ENCODE data around the gene NOTCH2NLA. TPM values are rescaled to one million over a fixed set of nuclear protein-coding genes. Genes with fewer than 3 reads are reported as not detected.
"Not testable (repeated sequence)": the region's sequence is repeated elsewhere in the genome, so short reads cannot be mapped to it uniquely, and the experiment has no call there.

NOTCH2NLA gene
- total and polyA plus RNA-seq, 5 donors from 2014 or later, result 9.7 to 39.3 (median 21.6) TPM

DNA sequence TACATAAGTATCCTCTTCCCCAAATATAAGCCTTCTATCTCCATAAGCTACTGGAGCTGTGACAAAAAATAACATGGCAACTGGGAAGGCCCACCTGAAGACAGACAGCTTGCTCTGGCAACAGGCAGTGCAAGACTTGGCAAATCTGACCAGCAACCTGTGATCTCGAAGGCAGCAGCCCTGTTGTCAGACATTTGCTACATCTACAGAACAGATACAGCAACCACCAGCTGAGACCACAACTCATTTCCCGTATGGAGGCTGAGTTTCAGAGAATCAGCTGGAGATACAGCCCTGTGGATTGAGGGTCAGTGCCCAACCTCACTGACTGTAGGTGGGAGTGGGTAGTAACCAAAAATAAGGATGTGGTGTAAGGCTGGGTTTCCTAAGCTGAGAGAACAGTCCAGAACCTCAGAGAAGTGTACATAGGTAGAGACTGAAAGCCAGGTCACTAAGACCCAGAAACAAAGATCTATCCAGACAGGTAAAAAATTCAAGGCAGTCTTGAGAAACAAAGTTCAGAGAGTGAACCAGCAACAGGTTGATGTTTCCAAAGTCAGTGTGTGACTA lies 37.4 kb upstream of the NOTCH2NLA start:
- H3K4me3 Mint-ChIP-seq; H3K36me3 ChIP-seq (ENCODE audit: control insufficient read depth, insufficient read depth, low read length); DNase-seq; H3K27me3 Mint-ChIP-seq; H3K4me1 ChIP-seq (ENCODE audit: control insufficient read depth, insufficient read depth, low read length, poor library complexity, severe bottlenecking); H3K27ac Mint-ChIP-seq; H3K9me3 Mint-ChIP-seq; H3K9me3 ChIP-seq (ENCODE audit: control insufficient read depth in 2 of 2, low read length in 2 of 2); H3K27me3 ChIP-seq (ENCODE audit: control insufficient read depth, insufficient read depth, low read length); H3K4me1 Mint-ChIP-seq; H3K4me3 ChIP-seq (ENCODE audit: low read depth, low read length); H3K36me3 Mint-ChIP-seq; H3K27ac ChIP-seq (ENCODE audit: insufficient read depth, low read length, poor library complexity, severe bottlenecking): not testable (repeated sequence)
- ATAC-seq (ENCODE audit: low read depth in 2 of 2), result peak in 1 of 2 donors; percentile 36

DNA sequence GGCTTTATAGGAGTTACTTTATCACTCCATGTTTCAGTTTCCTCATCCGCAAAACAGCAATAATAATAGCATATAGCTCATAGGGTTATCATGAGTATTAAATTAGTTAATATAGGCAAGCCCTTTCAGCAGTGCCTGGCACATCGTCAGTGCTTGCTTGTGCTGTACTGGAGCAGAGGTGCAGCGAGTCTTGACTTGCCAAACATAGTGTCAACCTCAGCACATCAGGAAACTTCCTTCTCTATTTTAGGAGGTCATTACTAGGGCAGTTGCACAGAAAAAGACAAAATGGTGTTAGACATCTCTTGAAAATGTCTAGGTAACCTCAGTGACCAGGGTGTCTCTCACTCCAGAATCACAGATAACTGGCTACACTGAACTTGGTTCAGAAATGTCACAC lies 35.9 kb upstream of the NOTCH2NLA start:
- not testable (repeated sequence) for H3K4me1 Mint-ChIP-seq; H3K9me3 ChIP-seq (ENCODE audit: control insufficient read depth in 2 of 2, low read length in 2 of 2); H3K4me3 Mint-ChIP-seq; ATAC-seq (ENCODE audit: low read depth in 2 of 2); DNase-seq; H3K9me3 Mint-ChIP-seq; H3K27ac ChIP-seq (ENCODE audit: insufficient read depth, low read length, poor library complexity, severe bottlenecking); H3K27me3 ChIP-seq (ENCODE audit: control insufficient read depth, insufficient read depth, low read length); H3K27me3 Mint-ChIP-seq; H3K4me1 ChIP-seq (ENCODE audit: control insufficient read depth, insufficient read depth, low read length, poor library complexity, severe bottlenecking); H3K36me3 ChIP-seq (ENCODE audit: control insufficient read depth, insufficient read depth, low read length); H3K27ac Mint-ChIP-seq; H3K36me3 Mint-ChIP-seq; H3K4me3 ChIP-seq (ENCODE audit: low read depth, low read length)

DNA sequence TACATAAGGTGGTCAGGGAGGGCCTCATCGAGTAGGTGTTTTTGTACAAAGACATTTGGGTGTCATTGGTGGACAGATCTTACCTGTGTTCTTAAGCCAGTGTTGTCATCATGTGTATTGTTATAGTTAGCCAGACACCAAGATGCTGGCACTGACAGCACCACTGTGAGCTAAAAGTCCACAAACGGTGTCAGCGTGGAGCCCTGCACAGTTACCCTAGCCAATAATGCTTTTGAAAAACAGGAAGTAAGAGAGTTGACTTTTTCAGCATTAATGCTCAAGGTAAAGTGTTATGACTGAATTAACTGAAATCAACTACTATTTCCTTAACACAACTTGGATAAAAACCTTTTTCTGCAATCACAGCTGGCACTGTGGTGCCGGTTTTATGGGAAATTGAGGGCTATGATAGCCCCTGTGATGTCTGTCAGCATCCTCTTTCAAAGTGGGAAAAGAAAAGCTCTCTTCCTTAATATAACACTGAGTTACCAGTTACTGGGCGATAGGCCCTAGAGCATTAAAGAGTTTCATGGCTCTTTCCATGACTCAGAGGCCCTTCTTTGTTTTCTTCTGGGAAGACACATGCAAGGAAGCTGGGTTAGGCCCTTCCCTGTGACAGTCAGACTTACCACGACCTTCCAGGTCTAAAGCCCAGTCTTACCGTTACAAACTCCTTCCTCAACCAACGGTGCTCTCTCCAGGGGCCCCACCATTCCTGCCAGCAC lies 31.3 kb upstream of the NOTCH2NLA start:
- not testable (repeated sequence) for H3K27ac Mint-ChIP-seq; H3K4me3 Mint-ChIP-seq; H3K9me3 ChIP-seq (ENCODE audit: control insufficient read depth in 2 of 2, low read length in 2 of 2); H3K4me1 Mint-ChIP-seq; H3K27me3 ChIP-seq (ENCODE audit: control insufficient read depth, insufficient read depth, low read length); H3K27me3 Mint-ChIP-seq; H3K36me3 Mint-ChIP-seq; H3K27ac ChIP-seq (ENCODE audit: insufficient read depth, low read length, poor library complexity, severe bottlenecking); DNase-seq; H3K36me3 ChIP-seq (ENCODE audit: control insufficient read depth, insufficient read depth, low read length); H3K9me3 Mint-ChIP-seq; H3K4me1 ChIP-seq (ENCODE audit: control insufficient read depth, insufficient read depth, low read length, poor library complexity, severe bottlenecking); H3K4me3 ChIP-seq (ENCODE audit: low read depth, low read length)
- peak; percentile 83 to 88 for ATAC-seq (ENCODE audit: low read depth in 2 of 2)

DNA sequence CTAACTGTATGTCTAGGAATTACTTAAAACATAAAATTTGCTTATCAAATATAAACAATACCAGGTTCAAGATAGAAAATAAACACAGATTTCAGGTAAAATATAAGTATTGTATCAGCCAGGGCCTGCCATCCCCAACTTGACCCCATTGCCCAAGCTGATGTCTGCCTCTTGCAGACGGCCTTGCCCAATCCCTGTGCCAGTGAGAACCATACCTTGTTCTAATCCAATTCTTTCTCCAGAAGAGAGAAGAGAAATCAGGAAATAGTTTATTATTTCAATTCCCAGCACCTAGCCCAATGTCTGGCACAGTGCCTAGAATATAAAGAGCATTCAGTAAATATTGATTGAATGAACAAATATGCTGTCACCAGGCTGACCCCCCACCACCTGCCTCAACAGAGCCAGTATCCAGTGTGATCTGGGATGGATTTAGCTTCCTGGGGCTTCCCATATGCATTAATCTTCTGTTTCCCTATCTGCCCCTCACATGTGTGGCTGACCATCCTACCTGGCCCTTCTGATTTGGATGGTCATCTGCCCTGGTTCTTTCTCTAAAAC lies 29.3 kb upstream of the NOTCH2NLA start:
- H3K36me3 ChIP-seq (ENCODE audit: control insufficient read depth, insufficient read depth, low read length); DNase-seq; H3K4me3 Mint-ChIP-seq; H3K27ac Mint-ChIP-seq; H3K4me3 ChIP-seq (ENCODE audit: low read depth, low read length); H3K4me1 Mint-ChIP-seq; H3K27me3 ChIP-seq (ENCODE audit: control insufficient read depth, insufficient read depth, low read length); H3K36me3 Mint-ChIP-seq; H3K27ac ChIP-seq (ENCODE audit: insufficient read depth, low read length, poor library complexity, severe bottlenecking); H3K27me3 Mint-ChIP-seq; H3K4me1 ChIP-seq (ENCODE audit: control insufficient read depth, insufficient read depth, low read length, poor library complexity, severe bottlenecking); H3K9me3 Mint-ChIP-seq; H3K9me3 ChIP-seq (ENCODE audit: control insufficient read depth in 2 of 2, low read length in 2 of 2); ATAC-seq (ENCODE audit: low read depth in 2 of 2): not testable (repeated sequence)

DNA sequence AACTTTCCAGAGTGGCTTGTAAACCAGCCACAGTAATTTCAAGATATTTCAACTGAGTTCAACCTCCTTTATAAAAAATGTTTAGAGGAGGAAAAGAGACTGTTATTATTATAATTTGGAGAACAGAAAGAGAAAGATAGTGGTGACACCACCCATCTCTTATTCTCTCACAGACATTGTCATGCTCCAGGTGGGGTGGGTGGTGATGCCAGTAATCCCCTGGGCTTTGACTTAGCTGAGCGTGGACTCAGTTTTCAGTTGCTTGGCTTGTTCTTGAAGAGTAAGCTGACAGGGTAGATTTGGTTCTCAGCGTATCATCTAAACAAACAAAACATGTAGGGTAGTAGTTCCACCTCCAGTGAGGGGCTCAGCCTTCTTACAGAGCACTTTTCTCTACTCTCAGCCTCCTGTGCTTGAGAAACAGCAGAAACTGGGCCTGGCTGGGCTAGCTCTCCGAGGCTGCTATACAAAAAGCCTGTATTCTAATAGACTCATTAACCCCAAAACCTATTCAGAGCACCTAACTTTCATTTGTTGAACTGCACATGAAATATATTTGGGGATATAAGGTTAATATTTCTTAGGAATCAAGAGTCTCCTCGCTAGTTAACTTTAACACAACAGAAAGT lies 25.9 kb upstream of the NOTCH2NLA start:
- not testable (repeated sequence) for H3K4me3 ChIP-seq (ENCODE audit: low read depth, low read length); DNase-seq; H3K4me1 ChIP-seq (ENCODE audit: control insufficient read depth, insufficient read depth, low read length, poor library complexity, severe bottlenecking); H3K27me3 ChIP-seq (ENCODE audit: control insufficient read depth, insufficient read depth, low read length); H3K9me3 ChIP-seq (ENCODE audit: control insufficient read depth in 2 of 2, low read length in 2 of 2); H3K4me1 Mint-ChIP-seq; H3K36me3 ChIP-seq (ENCODE audit: control insufficient read depth, insufficient read depth, low read length); H3K4me3 Mint-ChIP-seq; H3K36me3 Mint-ChIP-seq; H3K27ac ChIP-seq (ENCODE audit: insufficient read depth, low read length, poor library complexity, severe bottlenecking); H3K27ac Mint-ChIP-seq; H3K9me3 Mint-ChIP-seq; H3K27me3 Mint-ChIP-seq
- ATAC-seq (ENCODE audit: low read depth in 2 of 2), result peak in 1 of 2 donors; percentile 39

DNA sequence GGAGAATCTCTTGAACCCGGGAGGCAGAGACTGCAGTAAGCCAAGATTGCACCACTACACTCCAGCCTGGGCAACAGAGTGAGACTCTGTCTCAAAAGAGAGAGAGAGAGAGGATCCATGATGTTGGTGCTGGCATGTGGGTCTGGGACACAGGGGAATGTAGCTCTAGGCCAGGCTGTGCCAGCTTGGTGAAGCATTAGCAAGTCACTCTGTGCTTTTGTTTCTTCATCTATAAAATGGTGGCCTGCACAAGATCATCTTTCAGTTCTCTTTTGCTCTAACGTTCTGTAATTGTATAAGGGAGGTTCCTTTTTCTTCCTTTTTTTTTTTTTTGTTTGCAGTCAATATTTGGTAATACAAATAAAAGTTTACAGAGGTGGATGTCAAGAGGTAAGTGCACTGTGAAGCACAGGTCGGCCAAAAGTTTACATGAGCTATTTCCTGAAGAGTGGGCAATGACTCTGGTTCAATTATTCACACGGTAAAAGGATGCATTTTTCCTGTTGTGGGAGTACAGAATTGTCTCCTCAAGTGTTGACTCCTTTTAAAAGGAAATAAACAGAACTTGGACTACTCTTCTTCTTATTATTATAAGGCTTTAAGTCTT lies 24.5 kb upstream of the NOTCH2NLA start:
- not testable (repeated sequence) for H3K4me3 ChIP-seq (ENCODE audit: low read depth, low read length); H3K27me3 Mint-ChIP-seq; H3K4me1 ChIP-seq (ENCODE audit: control insufficient read depth, insufficient read depth, low read length, poor library complexity, severe bottlenecking); H3K27ac Mint-ChIP-seq; ATAC-seq (ENCODE audit: low read depth in 2 of 2); DNase-seq; H3K36me3 ChIP-seq (ENCODE audit: control insufficient read depth, insufficient read depth, low read length); H3K4me3 Mint-ChIP-seq; H3K36me3 Mint-ChIP-seq; H3K27me3 ChIP-seq (ENCODE audit: control insufficient read depth, insufficient read depth, low read length); H3K27ac ChIP-seq (ENCODE audit: insufficient read depth, low read length, poor library complexity, severe bottlenecking); H3K9me3 Mint-ChIP-seq; H3K4me1 Mint-ChIP-seq; H3K9me3 ChIP-seq (ENCODE audit: control insufficient read depth in 2 of 2, low read length in 2 of 2)

DNA sequence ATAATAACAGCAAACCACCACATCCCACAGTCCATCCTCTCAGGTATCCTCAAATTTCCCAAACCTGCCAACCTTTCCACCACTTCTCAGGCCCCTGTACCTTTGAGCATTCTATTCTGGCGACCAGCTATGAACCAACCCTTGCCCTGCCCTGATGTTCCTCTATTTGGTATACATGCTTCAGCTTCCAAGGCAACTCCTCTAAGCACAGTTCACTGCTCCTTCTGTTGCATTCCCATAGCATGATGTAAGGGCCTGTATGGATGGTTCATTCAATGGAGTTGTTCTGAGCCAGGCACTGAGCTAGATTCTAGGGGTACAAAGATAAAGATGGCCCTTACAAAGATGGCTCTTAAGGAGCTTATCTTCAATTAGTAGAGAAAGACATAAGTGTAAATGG lies 22.7 kb upstream of the NOTCH2NLA start:
- not testable (repeated sequence) for H3K4me1 Mint-ChIP-seq

More for the DNA sequence above, 22.7 kb upstream of the NOTCH2NLA start:
- not testable (repeated sequence) for H3K36me3 ChIP-seq (ENCODE audit: control insufficient read depth, insufficient read depth, low read length); H3K4me3 Mint-ChIP-seq; H3K9me3 ChIP-seq (ENCODE audit: control insufficient read depth in 2 of 2, low read length in 2 of 2); H3K9me3 Mint-ChIP-seq; H3K4me1 ChIP-seq (ENCODE audit: control insufficient read depth, insufficient read depth, low read length, poor library complexity, severe bottlenecking); ATAC-seq (ENCODE audit: low read depth in 2 of 2); H3K36me3 Mint-ChIP-seq; H3K4me3 ChIP-seq (ENCODE audit: low read depth, low read length); H3K27me3 ChIP-seq (ENCODE audit: control insufficient read depth, insufficient read depth, low read length); H3K27ac ChIP-seq (ENCODE audit: insufficient read depth, low read length, poor library complexity, severe bottlenecking); H3K27me3 Mint-ChIP-seq; H3K27ac Mint-ChIP-seq; DNase-seq
